Cardiac fibroblast (primary cell): ENCODE measurements around the gene SHBG.

ENCODE experiments used
- DNase-seq, 2 donors: peaks; one replicate each; pipeline versions ENCODE4 v3.0.0 to v3.0.0-alpha.2; 2010; ENCODE audit warnings: low read depth in 2 of 2
- H3K4me3 ChIP-seq, 2 donors: replicated peaks in 1 of 2; 1 replicate in 1 of 2; 2 replicates in 1 of 2; pipeline ENCODE4 v1.5.1; 2011; ENCODE audit warnings: low read depth in 2 of 2, low read length in 2 of 2, mild to moderate bottlenecking in 2 of 2, moderate library complexity in 1 of 2
- CTCF ChIP-seq: IDR thresholded peaks from one replicate; pipeline ENCODE4 v1.5.1; 2011; ENCODE audit warnings: low read depth, mild to moderate bottlenecking, low read length, inconsistent platforms

Gene SHBG

GRCh38 chr17:7629939-7630571 lies at the start of gene SHBG:
Gene SHBG (plus strand): TSS chr17:7630135. CDS start chr17:7630173, 38 bp downstream.
- no peak for TF ChIP-seq CTCF
- no peak for DNase-seq
- no peak within 1 kb of the TSS for H3K4me3 ChIP-seq

- no peak overlapping the region for H3K4me3 ChIP-seq
- TF ChIP-seq CTCF = no peak
- DNase-seq = no peak
Measured at GRCh38 chr17:7580604-7581575, 49.0 kb upstream of the SHBG start.

- DNase-seq = no peak
- peak overlapping the region; percentile 69 to 85 for H3K4me3 ChIP-seq
- TF ChIP-seq CTCF = no peak
Measured at GRCh38 chr17:7582396-7583252, 47.3 kb upstream of the SHBG start.

DNA sequence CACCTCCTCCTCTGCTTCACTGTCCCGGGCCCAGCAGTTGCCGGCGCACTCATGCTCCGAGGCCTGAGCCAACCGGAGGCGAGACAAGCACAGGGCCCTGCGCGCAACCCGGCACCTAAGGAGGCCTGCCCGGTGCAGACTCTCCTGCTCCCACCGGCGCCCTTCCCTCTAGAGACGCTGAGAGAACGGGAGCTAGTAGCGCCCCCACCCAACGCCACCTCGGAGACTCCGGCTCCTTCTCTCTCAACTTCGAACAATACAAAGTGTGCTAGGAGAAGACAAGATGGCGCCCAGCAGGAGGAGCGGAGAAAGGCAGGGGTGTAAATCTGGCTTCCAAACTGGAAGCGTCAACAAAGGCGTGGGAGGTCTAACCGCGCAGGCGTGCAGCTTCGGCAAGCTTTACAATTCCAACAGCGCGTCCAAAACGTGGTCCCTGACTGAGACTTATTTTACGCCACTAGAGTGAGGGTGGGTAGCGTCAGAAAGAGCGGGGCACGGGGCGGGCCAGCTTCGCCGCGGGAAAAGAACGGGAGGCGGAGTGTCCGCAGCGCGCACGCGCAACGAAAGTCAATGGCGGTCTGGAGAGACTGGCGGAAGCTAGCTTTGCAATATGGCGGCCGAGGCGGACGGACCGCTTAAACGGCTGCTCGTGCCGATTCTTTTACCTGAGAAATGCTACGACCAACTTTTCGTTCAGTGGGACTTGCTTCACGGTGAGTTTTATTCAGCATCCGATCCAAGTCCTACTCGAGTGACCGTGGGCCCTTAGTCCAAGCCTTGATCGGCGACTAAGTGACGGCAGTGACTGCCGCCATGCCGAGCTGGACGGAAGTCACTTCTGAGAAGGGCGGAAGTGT lies 46.5 kb upstream of the SHBG start, which contains the start of gene MPDU1:
Gene MPDU1, plus strand, starts transcription at position 600 of the 857 bp plus-strand sequence. Its CDS starts 11 bp downstream, at position 611.
- peak; percentile 98 to 99 for DNase-seq
- H3K4me3 ChIP-seq = peak within 1 kb of the TSS; percentile 69 to 85
- TF ChIP-seq CTCF = no peak

DNA sequence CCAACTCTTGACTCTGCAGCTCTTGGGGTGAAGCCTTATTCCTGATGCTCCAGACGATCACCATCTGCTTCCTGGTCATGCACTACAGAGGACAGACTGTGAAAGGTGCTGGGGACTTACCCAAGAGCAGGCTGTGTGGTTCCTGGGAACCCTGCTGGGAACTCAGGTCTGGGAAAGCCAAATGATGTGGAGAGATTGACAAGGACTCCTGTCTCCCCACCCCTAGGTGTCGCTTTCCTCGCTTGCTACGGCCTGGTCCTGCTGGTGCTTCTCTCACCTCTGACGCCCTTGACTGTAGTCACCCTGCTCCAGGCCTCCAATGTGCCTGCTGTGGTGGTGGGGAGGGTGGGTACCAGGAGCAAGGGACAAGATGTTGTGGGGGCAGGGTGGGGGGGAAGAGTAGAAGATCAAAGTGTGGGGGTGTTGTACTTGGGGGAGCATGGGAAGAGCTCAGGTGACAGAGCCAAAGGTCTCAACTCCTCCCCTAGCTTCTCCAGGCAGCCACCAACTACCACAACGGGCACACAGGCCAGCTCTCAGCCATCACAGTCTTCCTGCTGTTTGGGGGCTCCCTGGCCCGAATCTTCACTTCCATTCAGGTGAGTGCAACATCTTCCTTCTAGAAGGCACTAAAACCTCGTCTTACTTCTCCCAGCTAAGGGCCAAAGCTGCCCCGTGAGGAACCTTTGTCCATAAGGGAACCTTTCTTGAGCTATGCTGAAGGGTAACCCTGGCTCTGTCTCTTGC lies 43.1 kb upstream of the SHBG start:
- H3K4me3 ChIP-seq = no peak overlapping the region
- TF ChIP-seq CTCF = peak; percentile 6
- DNase-seq = no peak
